Measurements from ENCODE around the gene KIFC3. TPM values are rescaled to one million over a fixed set of nuclear protein-coding genes. Genes with fewer than 3 reads are reported as not detected.
"Not testable (repeated sequence)": the region's sequence is repeated elsewhere in the genome, so short reads cannot be mapped to it uniquely, and the experiment has no call there.

The KIFC3 gene
- total RNA-seq, 6 donors from 2014 or later: 82.6 to 340 (median 110) TPM

- TF ChIP-seq EP300 (IDR thresholded peaks at IDR 0.05): no peak
- TF ChIP-seq, protein P1, sequence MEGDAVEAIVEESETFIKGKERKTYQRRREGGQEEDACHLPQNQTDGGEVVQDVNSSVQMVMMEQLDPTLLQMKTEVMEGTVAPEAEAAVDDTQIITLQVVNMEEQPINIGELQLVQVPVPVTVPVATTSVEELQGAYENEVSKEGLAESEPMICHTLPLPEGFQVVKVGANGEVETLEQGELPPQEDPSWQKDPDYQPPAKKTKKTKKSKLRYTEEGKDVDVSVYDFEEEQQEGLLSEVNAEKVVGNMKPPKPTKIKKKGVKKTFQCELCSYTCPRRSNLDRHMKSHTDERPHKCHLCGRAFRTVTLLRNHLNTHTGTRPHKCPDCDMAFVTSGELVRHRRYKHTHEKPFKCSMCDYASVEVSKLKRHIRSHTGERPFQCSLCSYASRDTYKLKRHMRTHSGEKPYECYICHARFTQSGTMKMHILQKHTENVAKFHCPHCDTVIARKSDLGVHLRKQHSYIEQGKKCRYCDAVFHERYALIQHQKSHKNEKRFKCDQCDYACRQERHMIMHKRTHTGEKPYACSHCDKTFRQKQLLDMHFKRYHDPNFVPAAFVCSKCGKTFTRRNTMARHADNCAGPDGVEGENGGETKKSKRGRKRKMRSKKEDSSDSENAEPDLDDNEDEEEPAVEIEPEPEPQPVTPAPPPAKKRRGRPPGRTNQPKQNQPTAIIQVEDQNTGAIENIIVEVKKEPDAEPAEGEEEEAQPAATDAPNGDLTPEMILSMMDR (IDR thresholded peaks at IDR 0.05): no peak
- H3K27ac ChIP-seq: no peak overlapping the region
- no peaks in the 10 kb centered on the region for H3K27me3 ChIP-seq
- no peak overlapping the region for H3K4me3 ChIP-seq
- no peaks in the 10 kb centered on the region for H3K36me3 ChIP-seq
- no peaks in the 10 kb centered on the region for H3K4me1 ChIP-seq
- no peaks in the 10 kb centered on the region for H3K9me3 ChIP-seq
- DNase-seq (no peak), ATAC-seq (ENCODE audit: low FRiP score in 2 of 2) (peak in 1 of 2 donors; percentile 23)
- 66 to 78% methylated on average over 14 to 17 of the region's 17 CpGs for WGBS, 2 donors
Observed at GRCh38 chr16:57721356-57722209, 80.7 kb downstream of the KIFC3 start.

DNA sequence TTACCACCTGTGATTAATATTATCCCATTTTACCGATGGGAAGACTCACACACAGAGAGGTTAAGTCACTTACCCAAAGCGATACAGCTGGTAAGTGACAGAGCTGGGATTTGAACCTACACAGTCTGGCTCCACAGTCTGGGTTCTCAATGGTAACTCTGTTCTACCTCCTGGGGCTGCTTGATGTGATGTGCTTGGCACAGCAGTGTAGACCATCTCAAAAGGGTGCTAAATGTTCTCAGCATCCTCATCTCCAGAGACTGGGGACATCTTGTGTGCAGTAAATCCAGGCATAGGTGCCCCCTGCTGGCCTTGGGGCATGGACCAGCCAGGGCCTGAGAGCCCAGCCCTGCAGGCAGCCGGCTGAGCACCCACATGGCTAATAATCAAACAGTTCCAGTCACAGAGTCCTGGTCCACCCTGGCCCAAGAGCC, 82.1 kb downstream of the KIFC3 start:
- no peak overlapping the region for H3K4me3 ChIP-seq
- H3K27ac ChIP-seq: no peak overlapping the region
- ATAC-seq (ENCODE audit: low FRiP score in 2 of 2) (peak in 1 of 2 donors; percentile 57), DNase-seq (peak in 1 of 2 donors; percentile 73)
- 69 to 97% methylated on average over 2 to 3 of the region's 3 CpGs for WGBS, 2 donors
- no peaks in the 10 kb centered on the region for H3K36me3 ChIP-seq
- TF ChIP-seq, protein P1 (IDR thresholded peaks at IDR 0.05): peak; percentile 27 to 62 (median 54)
- TF ChIP-seq POLR2AphosphoS5 (IDR thresholded peaks at IDR 0.05): no peak
- H3K27me3 ChIP-seq: no peaks in the 10 kb centered on the region
- H3K9me3 ChIP-seq: no peaks in the 10 kb centered on the region
- H3K4me1 ChIP-seq: no peaks in the 10 kb centered on the region

DNA sequence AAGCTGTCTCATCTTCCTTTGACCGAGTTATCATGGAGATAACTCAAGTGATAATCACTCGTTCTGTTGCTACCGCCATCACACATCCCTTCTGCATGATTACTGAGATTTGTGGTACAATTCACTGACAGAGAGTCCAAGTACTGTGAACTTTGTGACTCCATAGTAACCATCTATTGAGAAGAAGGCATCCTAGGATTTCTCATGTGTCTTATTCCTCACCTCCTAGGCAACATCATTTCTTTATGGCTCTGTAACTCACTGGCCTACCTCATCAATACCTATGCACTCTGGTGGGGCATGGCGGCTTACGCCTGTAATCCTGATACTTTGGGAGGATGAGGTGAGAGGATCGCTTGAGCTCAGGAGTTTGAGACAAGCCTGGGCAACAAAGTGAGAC, 88.2 kb downstream of the KIFC3 start:
- no peak for DNase-seq
- Histone ChIP-seq H3K4me3 (no peak overlapping the region), H3K27ac (no peak overlapping the region), H3K4me1 (no peaks in the 10 kb centered on the region), H3K36me3 (no peaks in the 10 kb centered on the region), H3K27me3 (no peaks in the 10 kb centered on the region), H3K9me3 (no peaks in the 10 kb centered on the region)
- TF ChIP-seq EP300 (IDR thresholded peaks at IDR 0.05): no peak
- TF ChIP-seq, protein P1 (IDR thresholded peaks at IDR 0.05): no peak
- TF ChIP-seq POLR2AphosphoS5 (IDR thresholded peaks at IDR 0.05): no peak
- no peak for TF ChIP-seq POLR2A (IDR thresholded peaks at IDR 0.05)
- 88 to 95% methylated on average over 6 of the region's 6 CpGs for WGBS, 2 donors
- ATAC-seq (ENCODE audit: low FRiP score in 2 of 2): no peak

GRCh38 chr16:57713596-57713995, 88.7 kb downstream of the KIFC3 start:
- 87 to 89% methylated on average over 8 of the region's 8 CpGs for WGBS, 2 donors
- Histone ChIP-seq H3K27ac (no peak overlapping the region), H3K9me3 (no peaks in the 10 kb centered on the region), H3K27me3 (no peaks in the 10 kb centered on the region), H3K36me3 (no peaks in the 10 kb centered on the region), H3K4me3 (no peak overlapping the region), H3K4me1 (no peaks in the 10 kb centered on the region)
- DNase-seq: no peak
- ATAC-seq (ENCODE audit: low FRiP score in 2 of 2): no peak
- TF ChIP-seq, protein P1 (IDR thresholded peaks at IDR 0.05): no peak
- TF ChIP-seq EP300 (IDR thresholded peaks at IDR 0.05) (no peak), POLR2AphosphoS5 (IDR thresholded peaks at IDR 0.05) (no peak), POLR2A (IDR thresholded peaks at IDR 0.05) (no peak)

DNA sequence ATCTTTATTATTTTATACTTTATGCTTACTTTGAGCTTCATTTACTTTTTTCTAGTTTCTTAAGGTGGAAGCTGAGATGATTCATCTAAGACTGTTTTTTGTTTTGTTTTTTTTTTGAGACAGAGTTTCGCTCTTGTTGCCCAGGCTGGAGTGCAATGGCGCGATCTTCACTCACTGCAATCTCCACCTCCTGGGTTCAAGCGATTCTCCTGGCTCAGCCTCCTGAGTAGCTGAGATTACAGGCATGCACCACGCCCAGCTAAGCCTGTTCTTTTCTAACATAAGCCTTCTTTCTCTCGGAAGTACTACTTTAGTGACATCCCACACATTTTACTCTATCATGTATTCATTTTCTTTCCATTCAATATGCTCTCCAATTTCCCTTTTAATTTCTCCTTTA, 89.7 kb downstream of the KIFC3 start:
- 74 to 77% methylated on average over 6 of the region's 6 CpGs for WGBS, 2 donors
- H3K9me3 ChIP-seq; H3K27ac ChIP-seq; ATAC-seq (ENCODE audit: low FRiP score in 2 of 2); H3K4me1 ChIP-seq; H3K36me3 ChIP-seq; H3K27me3 ChIP-seq; DNase-seq; H3K4me3 ChIP-seq: not testable (repeated sequence)
